Liver (tissue), 9 donors: ENCODE data around the gene C5orf58. TPM values are rescaled to one million over a fixed set of nuclear protein-coding genes. Genes with fewer than 3 reads are reported as not detected.

Source experiments
- DNase-seq: peaks from one replicate; pipeline ENCODE4 v3.0.0-alpha.2; 2017; ENCODE audit warnings: low spot score
- H3K27ac ChIP-seq, 2 donors: one replicate each; pipeline ENCODE4 v1.7.0; 2013; ENCODE audit warnings: inconsistent platforms in 2 of 2, low read length in 2 of 2, control low read depth in 1 of 2, low read depth in 1 of 2, mild to moderate bottlenecking in 1 of 2
- H3K27me3 ChIP-seq, 4 donors: one replicate each; pipeline versions ENCODE4 v1.6.1 to v1.7.0; 2013; ENCODE audit warnings: low read length in 3 of 4, inconsistent platforms in 1 of 4, mild to moderate bottlenecking in 1 of 4, moderate library complexity in 1 of 4; ENCODE audit not compliant: control insufficient read depth in 4 of 4, insufficient read depth in 4 of 4
- H3K36me3 ChIP-seq, 4 donors: one replicate each; pipeline versions ENCODE4 v1.6.1 to v1.7.0; 2013; ENCODE audit warnings: low read length in 3 of 4, mild to moderate bottlenecking in 3 of 4, low read depth in 1 of 4, moderate library complexity in 1 of 4; ENCODE audit not compliant: control insufficient read depth in 4 of 4, insufficient read depth in 3 of 4
- H3K4me1 ChIP-seq, 4 donors: one replicate each; pipeline versions ENCODE4 v1.6.1 to v1.7.0; 2013; ENCODE audit warnings: low read length in 3 of 4, mild to moderate bottlenecking in 3 of 4, moderate library complexity in 1 of 4; ENCODE audit not compliant: control insufficient read depth in 4 of 4, insufficient read depth in 4 of 4
- H3K4me3 ChIP-seq, 3 donors: one replicate each; pipeline versions ENCODE4 v1.6.1 to v1.7.0; 2013; ENCODE audit warnings: low read length in 3 of 3, control low read depth in 1 of 3, low read depth in 1 of 3, mild to moderate bottlenecking in 1 of 3
- H3K9ac ChIP-seq, 2 donors: one replicate each; pipeline ENCODE4 v1.7.0; 2013; ENCODE audit warnings: low read length in 2 of 2, mild to moderate bottlenecking in 2 of 2, moderate library complexity in 2 of 2, control low read depth in 1 of 2, low read depth in 1 of 2
- H3K9me3 ChIP-seq, 4 donors: one replicate each; pipeline versions ENCODE4 v1.6.1 to v1.7.0; 2013; ENCODE audit warnings: low read length in 3 of 4; ENCODE audit not compliant: control insufficient read depth in 4 of 4
- CTCF ChIP-seq: fragments of 150-350 bp; IDR thresholded peaks from 2 replicates; pipeline ENCODE4 v1.5.1; 2017; ENCODE audit warnings: improper control_type of control experiment, low read depth, low read length; ENCODE audit not compliant: missing input control
- EGR1 ChIP-seq, 2 donors: IDR thresholded peaks; 2 replicates each; pipeline ENCODE4 v1.6.1; 2016 to 2018; ENCODE audit warnings: antibody characterized with exemption in 2 of 2, low read depth in 2 of 2
- FOXA1 ChIP-seq: IDR thresholded peaks from 2 replicates; pipeline ENCODE4 v1.6.1; 2016; ENCODE audit warnings: antibody characterized with exemption
- FOXA2 ChIP-seq: IDR thresholded peaks from 2 replicates; pipeline ENCODE4 v1.6.1; 2016; ENCODE audit warnings: antibody characterized with exemption
- GABPA ChIP-seq, 2 donors: IDR thresholded peaks in 1 of 2; conservative IDR thresholded peaks in 1 of 2; 2 replicates each; pipeline ENCODE4 v1.6.1; 2016; ENCODE audit warnings: antibody characterized with exemption in 2 of 2, mild to moderate bottlenecking in 1 of 2, moderate library complexity in 1 of 2
- HNF4A ChIP-seq, 2 donors: conservative IDR thresholded peaks; 2 replicates each; pipeline ENCODE4 v1.6.1; 2016; ENCODE audit warnings: antibody characterized with exemption in 2 of 2, mild to moderate bottlenecking in 2 of 2
- HNF4G ChIP-seq: IDR thresholded peaks from 2 replicates; pipeline ENCODE4 v1.6.1; 2016; ENCODE audit warnings: antibody characterized with exemption
- JUND ChIP-seq, 2 donors: IDR thresholded peaks; 2 replicates each; pipeline ENCODE4 v1.6.1; 2016; ENCODE audit warnings: antibody characterized with exemption in 2 of 2
- NR2F2 ChIP-seq: IDR thresholded peaks from 2 replicates; pipeline ENCODE4 v1.6.1; 2016; ENCODE audit warnings: antibody characterized with exemption
- RAD21 ChIP-seq, 2 donors: IDR thresholded peaks; 2 replicates each; pipeline ENCODE4 v1.6.1; 2016; ENCODE audit warnings: antibody characterized with exemption in 2 of 2, mild to moderate bottlenecking in 2 of 2
- RXRA ChIP-seq, 2 donors: IDR thresholded peaks; 2 replicates each; pipeline ENCODE4 v1.6.1; 2017 to 2018; ENCODE audit warnings: antibody characterized with exemption in 2 of 2, mild to moderate bottlenecking in 1 of 2
- SP1 ChIP-seq: IDR thresholded peaks from 2 replicates; pipeline ENCODE4 v1.6.1; 2018; ENCODE audit warnings: antibody characterized with exemption, mild to moderate bottlenecking
- TAF1 ChIP-seq: conservative IDR thresholded peaks from 2 replicates; pipeline ENCODE4 v1.6.1; 2016; ENCODE audit warnings: antibody characterized with exemption, mild to moderate bottlenecking
- YY1 ChIP-seq: IDR thresholded peaks from 2 replicates; pipeline ENCODE4 v1.6.1; 2016; ENCODE audit warnings: antibody characterized with exemption, mild to moderate bottlenecking
- ZBTB33 ChIP-seq: IDR thresholded peaks from 2 replicates; pipeline ENCODE4 v1.6.1; 2016; ENCODE audit warnings: antibody characterized with exemption
- WGBS: extraction: QIAGEN DNeasy Blood & Tissue Kit; methylation state at CpG from one replicate; pipeline ENCODE4 v1.1.7; 2013; 5-methylcytosine and 5-hydroxymethylcytosine counted together
- polyA plus RNA-seq, 2 donors: library from polyadenylated mRNA; stranded (reverse) in 1 of 2; unstranded in 1 of 2; fragments of 200-250 nt in 1 of 2; fragments of >200 nt in 1 of 2; fragmentation: Nextera tagmentation in 1 of 2; extraction: Ambion mirVana in 1 of 2; gene quantifications; one replicate each; pipeline versions ENCODE4 v1.2.1 to v1.2.3, GENCODE V29; 2013 to 2015
- total RNA-seq, 2 donors: library from RNA; depleted of rRNA; stranded (reverse); fragments of >200 nt; gene quantifications; one replicate each; pipeline ENCODE4 v1.2.3, GENCODE V29; 2014
- TF ChIP-seq, protein P1 (sequence below): IDR thresholded peaks from 2 replicates; pipeline ENCODE4 v1.6.1; 2016; ENCODE audit warnings: antibody characterized with exemption
- TF ChIP-seq, protein P2 (sequence below): IDR thresholded peaks from 2 replicates; pipeline ENCODE4 v1.6.1; 2016; ENCODE audit warnings: antibody characterized with exemption, mild to moderate bottlenecking
- TF ChIP-seq, protein P3 (sequence below): IDR thresholded peaks from 2 replicates; pipeline ENCODE4 v1.6.1; 2016; ENCODE audit warnings: antibody characterized with exemption
- donor health status: healthy.
- donor health status: healthy.
- donor health status: healthy.
- donor health status: healthy.
- donor health status: healthy.

C5orf58 gene
- total and polyA plus RNA-seq, 4 donors: 0.64 TPM; not detected in 3

DNA sequence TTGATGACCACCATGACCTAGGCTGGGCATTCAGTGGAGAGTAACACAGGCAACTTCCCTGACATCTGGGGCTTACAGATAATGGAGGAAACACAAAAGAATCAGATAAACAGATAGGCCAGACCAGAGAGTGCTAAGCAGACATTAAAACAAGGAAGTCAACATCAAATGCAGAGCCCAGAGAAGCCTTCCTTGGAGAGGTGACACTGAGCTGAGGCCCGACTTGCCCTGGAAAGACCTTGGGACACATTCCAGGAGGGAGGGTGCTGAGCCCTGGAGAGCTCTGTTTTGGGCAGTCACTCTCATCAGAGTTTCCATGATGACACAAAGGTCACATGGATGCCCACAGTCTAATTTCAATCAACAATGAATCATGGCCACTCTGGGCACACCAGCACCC lies 31.9 kb upstream of the C5orf58 start:
- WGBS: 10% methylated on average over 1 of the region's 1 CpG
- TF ChIP-seq RAD21 (IDR thresholded peaks at IDR 0.05) (no peak), NR2F2 (no peak), FOXA2 (no peak), GABPA (IDR thresholded peaks at IDR 0.05 in 1 of 2, conservative IDR thresholded peaks at IDR 0.05 in 1 of 2) (no peak), EGR1 (IDR thresholded peaks at IDR 0.05; ENCODE audit: low read depth in 2 of 2) (no peak), HNF4A (conservative IDR thresholded peaks at IDR 0.05) (no peak), ZBTB33 (no peak), SP1 (no peak), JUND (IDR thresholded peaks at IDR 0.05) (no peak)
- TF ChIP-seq, protein P1, sequence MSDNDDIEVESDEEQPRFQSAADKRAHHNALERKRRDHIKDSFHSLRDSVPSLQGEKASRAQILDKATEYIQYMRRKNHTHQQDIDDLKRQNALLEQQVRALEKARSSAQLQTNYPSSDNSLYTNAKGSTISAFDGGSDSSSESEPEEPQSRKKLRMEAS: no peak
- TF ChIP-seq, protein P2, sequence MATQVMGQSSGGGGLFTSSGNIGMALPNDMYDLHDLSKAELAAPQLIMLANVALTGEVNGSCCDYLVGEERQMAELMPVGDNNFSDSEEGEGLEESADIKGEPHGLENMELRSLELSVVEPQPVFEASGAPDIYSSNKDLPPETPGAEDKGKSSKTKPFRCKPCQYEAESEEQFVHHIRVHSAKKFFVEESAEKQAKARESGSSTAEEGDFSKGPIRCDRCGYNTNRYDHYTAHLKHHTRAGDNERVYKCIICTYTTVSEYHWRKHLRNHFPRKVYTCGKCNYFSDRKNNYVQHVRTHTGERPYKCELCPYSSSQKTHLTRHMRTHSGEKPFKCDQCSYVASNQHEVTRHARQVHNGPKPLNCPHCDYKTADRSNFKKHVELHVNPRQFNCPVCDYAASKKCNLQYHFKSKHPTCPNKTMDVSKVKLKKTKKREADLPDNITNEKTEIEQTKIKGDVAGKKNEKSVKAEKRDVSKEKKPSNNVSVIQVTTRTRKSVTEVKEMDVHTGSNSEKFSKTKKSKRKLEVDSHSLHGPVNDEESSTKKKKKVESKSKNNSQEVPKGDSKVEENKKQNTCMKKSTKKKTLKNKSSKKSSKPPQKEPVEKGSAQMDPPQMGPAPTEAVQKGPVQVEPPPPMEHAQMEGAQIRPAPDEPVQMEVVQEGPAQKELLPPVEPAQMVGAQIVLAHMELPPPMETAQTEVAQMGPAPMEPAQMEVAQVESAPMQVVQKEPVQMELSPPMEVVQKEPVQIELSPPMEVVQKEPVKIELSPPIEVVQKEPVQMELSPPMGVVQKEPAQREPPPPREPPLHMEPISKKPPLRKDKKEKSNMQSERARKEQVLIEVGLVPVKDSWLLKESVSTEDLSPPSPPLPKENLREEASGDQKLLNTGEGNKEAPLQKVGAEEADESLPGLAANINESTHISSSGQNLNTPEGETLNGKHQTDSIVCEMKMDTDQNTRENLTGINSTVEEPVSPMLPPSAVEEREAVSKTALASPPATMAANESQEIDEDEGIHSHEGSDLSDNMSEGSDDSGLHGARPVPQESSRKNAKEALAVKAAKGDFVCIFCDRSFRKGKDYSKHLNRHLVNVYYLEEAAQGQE: no peak
- no peak overlapping the region for H3K9ac ChIP-seq
- no peaks in the 10 kb centered on the region for H3K4me1 ChIP-seq
- H3K36me3 ChIP-seq: no peaks in the 10 kb centered on the region
- peaks cover 0 to 4% (median under 1%) of the 10 kb centered on the region in 4 donors for H3K27me3 ChIP-seq
- H3K9me3 ChIP-seq: no peaks in the 10 kb centered on the region
- no peak overlapping the region for H3K4me3 ChIP-seq
- H3K27ac ChIP-seq: no peak overlapping the region
- no peak for DNase-seq

DNA sequence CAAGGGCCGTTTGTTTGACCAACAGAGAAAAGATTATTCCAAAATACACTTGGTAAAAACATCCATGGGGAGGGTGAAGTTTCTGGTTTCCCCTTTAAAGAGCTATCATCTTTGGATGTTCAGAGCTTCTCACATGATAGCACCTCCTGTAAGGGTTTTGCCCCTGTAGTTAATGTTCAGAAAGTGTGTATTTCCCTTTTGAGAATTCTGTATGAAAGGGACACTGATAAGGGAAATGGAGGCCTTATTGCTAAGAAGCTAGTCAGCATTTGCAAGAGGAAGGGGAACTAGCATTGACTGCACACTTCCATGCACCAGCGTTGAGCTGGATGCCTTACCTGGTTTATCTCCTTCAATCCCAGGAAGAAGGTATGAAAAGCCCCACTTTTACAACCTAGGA lies 31.5 kb upstream of the C5orf58 start:
- Histone ChIP-seq H3K4me3 (no peak overlapping the region), H3K4me1 (no peaks in the 10 kb centered on the region), H3K27me3 (peaks cover 0 to 4% (median under 1%) of the 10 kb centered on the region in 4 donors), H3K36me3 (no peaks in the 10 kb centered on the region), H3K27ac (no peak overlapping the region), H3K9me3 (no peaks in the 10 kb centered on the region), H3K9ac (no peak overlapping the region)
- DNase-seq: no peak
- TF ChIP-seq TAF1: no peak
- TF ChIP-seq, protein P1: no peak
- no peak for TF ChIP-seq GABPA (IDR thresholded peaks at IDR 0.05 in 1 of 2, conservative IDR thresholded peaks at IDR 0.05 in 1 of 2)
- no peak for TF ChIP-seq HNF4G
- TF ChIP-seq JUND (IDR thresholded peaks at IDR 0.05): no peak
- TF ChIP-seq SP1: no peak
- TF ChIP-seq RAD21 (IDR thresholded peaks at IDR 0.05): no peak
- no peak for TF ChIP-seq ZBTB33
- TF ChIP-seq, protein P3, sequence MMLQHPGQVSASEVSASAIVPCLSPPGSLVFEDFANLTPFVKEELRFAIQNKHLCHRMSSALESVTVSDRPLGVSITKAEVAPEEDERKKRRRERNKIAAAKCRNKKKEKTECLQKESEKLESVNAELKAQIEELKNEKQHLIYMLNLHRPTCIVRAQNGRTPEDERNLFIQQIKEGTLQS: no peak
- TF ChIP-seq NR2F2: no peak
- TF ChIP-seq FOXA2: no peak
- no peak for TF ChIP-seq EGR1 (IDR thresholded peaks at IDR 0.05; ENCODE audit: low read depth in 2 of 2)
- TF ChIP-seq FOXA1: no peak
- TF ChIP-seq RXRA (IDR thresholded peaks at IDR 0.05): no peak
- no peak for TF ChIP-seq YY1
- TF ChIP-seq, protein P2: no peak
- TF ChIP-seq HNF4A (conservative IDR thresholded peaks at IDR 0.05): no peak
- TF ChIP-seq CTCF: no peak
- 60% methylated on average over 2 of the region's 2 CpGs for WGBS
